Mesenchymal stem cell (in vitro differentiated cells and primary cell): ENCODE results near the gene EXOC3L2.

Experiments
- DNase-seq: peaks from one replicate; pipeline ENCODE4 v3.0.0-alpha.2; 2013
- H2AFZ ChIP-seq: one replicate; pipeline ENCODE4 v1.6.1; 2013; ENCODE audit warnings: low read depth, mild to moderate bottlenecking, control low read depth, inconsistent platforms, low read length, moderate library complexity
- H2AK5ac ChIP-seq: 2 replicates; pipeline ENCODE4 v1.6.1; 2013; ENCODE audit warnings: low read length, moderate library complexity, mild to moderate bottlenecking, inconsistent platforms; ENCODE audit not compliant: severe bottlenecking
- H2BK120ac ChIP-seq: one replicate; pipeline ENCODE4 v1.6.1; 2013; ENCODE audit warnings: low read depth, mild to moderate bottlenecking, inconsistent platforms, low read length, moderate library complexity
- H2BK12ac ChIP-seq, 2 experiments: one replicate each; pipeline ENCODE4 v1.6.1; 2013; ENCODE audit warnings: inconsistent platforms in 2 of 2, low read length in 2 of 2, mild to moderate bottlenecking in 2 of 2, moderate library complexity in 2 of 2, control low read depth in 1 of 2
- H2BK15ac ChIP-seq: one replicate; pipeline ENCODE4 v1.6.1; 2013; ENCODE audit warnings: mild to moderate bottlenecking, low read depth, inconsistent platforms; ENCODE audit not compliant: poor library complexity, severe bottlenecking
- H2BK5ac ChIP-seq: 2 replicates; pipeline ENCODE4 v1.6.1; 2013; ENCODE audit warnings: low read depth, mild to moderate bottlenecking, low read length, control low read depth, inconsistent platforms; ENCODE audit not compliant: poor library complexity, severe bottlenecking
- H3K14ac ChIP-seq, 2 experiments: one replicate each; pipeline ENCODE4 v1.6.1; 2013; ENCODE audit warnings: inconsistent platforms in 2 of 2, low read length in 2 of 2, control low read depth in 1 of 2, mild to moderate bottlenecking in 1 of 2, moderate library complexity in 1 of 2
- H3K18ac ChIP-seq, 2 experiments: one replicate each; pipeline ENCODE4 v1.6.1; 2013; ENCODE audit warnings: inconsistent platforms in 2 of 2, low read length in 2 of 2, control low read depth in 1 of 2, low read depth in 1 of 2, mild to moderate bottlenecking in 1 of 2
- H3K23ac ChIP-seq, 2 experiments: one replicate each; pipeline ENCODE4 v1.6.1; 2013; ENCODE audit warnings: inconsistent platforms in 2 of 2, low read length in 2 of 2, mild to moderate bottlenecking in 2 of 2, moderate library complexity in 2 of 2, control low read depth in 1 of 2
- H3K27ac ChIP-seq: 2 replicates; pipeline ENCODE4 v1.5.1; 2013; ENCODE audit warnings: mild to moderate bottlenecking, moderate library complexity, low read length, control low read depth, inconsistent platforms; ENCODE audit not compliant: poor library complexity, severe bottlenecking
- H3K27me3 ChIP-seq, 2 experiments: 2 replicates each; pipeline versions ENCODE4 v1.6.1 to v1.7.0; 2013; ENCODE audit warnings: low read length in 2 of 2, mild to moderate bottlenecking in 2 of 2, moderate library complexity in 2 of 2, control low read depth in 1 of 2, inconsistent platforms in 1 of 2; ENCODE audit not compliant: control insufficient read depth in 1 of 2, insufficient read depth in 1 of 2
- H3K36me3 ChIP-seq, 2 experiments: 2 replicates each; pipeline versions ENCODE4 v1.6.1 to v1.7.0; 2013; ENCODE audit warnings: low read length in 2 of 2, control low read depth in 1 of 2, inconsistent platforms in 1 of 2, low read depth in 1 of 2, mild to moderate bottlenecking in 1 of 2; ENCODE audit not compliant: insufficient read depth in 2 of 2, control insufficient read depth in 1 of 2
- H3K4ac ChIP-seq, 2 experiments: one replicate each; pipeline ENCODE4 v1.6.1; 2013; ENCODE audit warnings: inconsistent platforms in 2 of 2, low read length in 2 of 2, mild to moderate bottlenecking in 2 of 2, moderate library complexity in 2 of 2, control low read depth in 1 of 2, low read depth in 1 of 2
- H3K4me1 ChIP-seq: 2 replicates; pipeline ENCODE4 v1.6.1; 2013; ENCODE audit warnings: low read depth, low read length, control low read depth; ENCODE audit not compliant: control insufficient read depth, insufficient read depth
- H3K4me2 ChIP-seq: 2 replicates; pipeline ENCODE4 v1.6.1; 2013; ENCODE audit warnings: low read length, mild to moderate bottlenecking, inconsistent platforms; ENCODE audit not compliant: poor library complexity, severe bottlenecking
- H3K4me3 ChIP-seq, 2 experiments: 2 replicates each; pipeline versions ENCODE4 v1.5.1 to v1.7.0; 2013; ENCODE audit warnings: low read length in 2 of 2, mild to moderate bottlenecking in 2 of 2, control low read depth in 1 of 2, low read depth in 1 of 2; ENCODE audit not compliant: insufficient read depth in 1 of 2
- H3K79me1 ChIP-seq: replicated peaks from 2 replicates; pipeline ENCODE4 v1.6.1; 2013; ENCODE audit warnings: mild to moderate bottlenecking, control low read depth, low read length, inconsistent platforms; ENCODE audit not compliant: poor library complexity, severe bottlenecking
- H3K9ac ChIP-seq: 2 replicates; pipeline ENCODE4 v1.7.0; 2013; ENCODE audit warnings: mild to moderate bottlenecking, low read length, moderate library complexity
- H3K9me3 ChIP-seq: 2 replicates; pipeline ENCODE4 v1.7.0; 2013; ENCODE audit warnings: mild to moderate bottlenecking, low read length; ENCODE audit not compliant: control insufficient read depth
- H4K8ac ChIP-seq: one replicate; pipeline ENCODE4 v1.6.1; 2013; ENCODE audit warnings: inconsistent platforms, mild to moderate bottlenecking, low read length, moderate library complexity
- H4K91ac ChIP-seq: one replicate; pipeline ENCODE4 v1.6.1; 2013; ENCODE audit warnings: mild to moderate bottlenecking, low read length, inconsistent platforms
- WGBS: methylation state at CpG from one replicate; pipeline ENCODE4 v1.1.7; 2013; ENCODE audit warnings: mixed read lengths; 5-methylcytosine and 5-hydroxymethylcytosine counted together

EXOC3L2 gene

DNA sequence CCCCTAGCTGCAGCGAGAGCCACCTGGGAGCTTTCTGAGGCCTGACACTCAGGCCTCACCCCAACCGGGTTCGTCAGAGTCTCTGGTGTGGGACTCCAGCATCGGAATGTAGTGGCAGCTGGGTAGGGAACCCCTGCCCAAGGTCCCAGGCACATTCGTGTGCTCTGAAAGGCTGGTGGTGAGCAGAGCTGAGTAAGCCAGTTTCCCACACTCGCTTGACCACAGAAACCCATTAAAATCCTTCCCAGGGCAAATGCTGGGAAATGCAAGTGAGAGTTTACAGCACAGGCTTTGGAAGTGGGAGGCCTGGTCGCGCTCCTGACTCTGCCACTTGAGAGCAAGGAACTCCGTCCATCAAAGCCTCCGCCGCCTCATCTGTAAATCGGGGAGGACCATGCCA, 71.4 kb downstream of the EXOC3L2 start:
- H3K23ac ChIP-seq = no peak overlapping the region
- no peak overlapping the region for H3K18ac ChIP-seq
- no peak overlapping the region for H2BK15ac ChIP-seq
- H4K91ac ChIP-seq = no peak overlapping the region
- H3K27ac ChIP-seq = no peak overlapping the region
- peaks cover 19% of the 10 kb centered on the region for H3K4me1 ChIP-seq
- no peak overlapping the region for H3K4me2 ChIP-seq
- H2AFZ ChIP-seq = no peak overlapping the region
- H3K79me1 ChIP-seq = peaks cover 18% of the 10 kb centered on the region
- no peak overlapping the region for H3K4me3 ChIP-seq
- H2BK120ac ChIP-seq = no peak overlapping the region
- no peak overlapping the region for H2BK12ac ChIP-seq
- no peak overlapping the region for H4K8ac ChIP-seq
- no peak overlapping the region for H3K9ac ChIP-seq
- no peak overlapping the region for H3K4ac ChIP-seq
- H3K36me3 ChIP-seq = peaks cover 0 to 2% of the 10 kb centered on the region in 2 experiments
- 60% methylated on average over 12 of the region's 12 CpGs for WGBS
- no peaks in the 10 kb centered on the region for H3K27me3 ChIP-seq
- H2AK5ac ChIP-seq = no peak overlapping the region
- H2BK5ac ChIP-seq = no peak overlapping the region
- peak; percentile 96 for DNase-seq
- H3K9me3 ChIP-seq = no peaks in the 10 kb centered on the region
- no peak overlapping the region for H3K14ac ChIP-seq

- no peak overlapping the region for H3K4ac ChIP-seq
- H3K36me3 ChIP-seq = peaks cover 0 to 4% of the 10 kb centered on the region in 2 experiments
- DNase-seq = no peak
- H2BK12ac ChIP-seq = no peak overlapping the region
- no peak overlapping the region for H3K9ac ChIP-seq
- H4K91ac ChIP-seq = no peak overlapping the region
- H3K4me2 ChIP-seq = no peak overlapping the region
- H3K27ac ChIP-seq = no peak overlapping the region
- H3K23ac ChIP-seq = peak overlapping the region in 1 of 2 experiments; percentile 16
- no peak overlapping the region for H2AFZ ChIP-seq
- H3K18ac ChIP-seq = no peak overlapping the region
- H3K4me1 ChIP-seq = peaks cover 19% of the 10 kb centered on the region
- no peak overlapping the region for H4K8ac ChIP-seq
- H3K27me3 ChIP-seq = no peaks in the 10 kb centered on the region
- peaks cover 18% of the 10 kb centered on the region for H3K79me1 ChIP-seq
- no peak overlapping the region for H3K4me3 ChIP-seq
- H3K14ac ChIP-seq = peak overlapping the region in 1 of 2 experiments; percentile 85
- H2BK120ac ChIP-seq = no peak overlapping the region
- no peak overlapping the region for H2AK5ac ChIP-seq
- H2BK5ac ChIP-seq = no peak overlapping the region
- 89% methylated on average over 11 of the region's 18 CpGs for WGBS
- no peak overlapping the region for H2BK15ac ChIP-seq
- H3K9me3 ChIP-seq = no peaks in the 10 kb centered on the region
Observed at GRCh38 chr19:45172611-45173208, 72.5 kb downstream of the EXOC3L2 start.

DNA sequence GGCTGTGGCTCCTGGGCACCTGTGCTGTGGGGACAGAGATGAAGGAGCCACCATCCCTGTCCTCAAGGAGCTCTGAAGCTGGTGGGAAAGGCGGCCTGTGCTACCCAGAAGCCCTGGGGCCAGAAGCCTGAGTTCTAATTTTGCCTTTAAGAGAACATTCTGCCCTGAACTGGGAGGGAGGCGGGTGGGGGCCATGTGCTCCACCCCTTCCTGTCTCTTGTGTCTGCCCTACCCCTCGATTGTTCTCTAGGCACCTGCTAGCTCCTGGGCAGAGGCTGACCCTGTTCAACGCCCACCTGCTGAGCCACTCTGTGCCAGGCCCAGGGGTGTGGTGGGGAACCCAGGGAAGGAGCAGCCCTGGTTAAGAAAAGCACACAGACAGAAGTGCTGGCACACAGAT, 73.0 kb downstream of the EXOC3L2 start:
- Histone ChIP-seq H2BK15ac (no peak overlapping the region), H2AK5ac (no peak overlapping the region), H3K79me1 (peaks cover 16% of the 10 kb centered on the region), H3K27me3 (no peaks in the 10 kb centered on the region), H3K4ac (no peak overlapping the region), H2BK5ac (no peak overlapping the region), H2AFZ (no peak overlapping the region), H3K9ac (no peak overlapping the region), H3K9me3 (no peaks in the 10 kb centered on the region), H3K14ac (peak overlapping the region in 1 of 2 experiments; percentile 85), H3K23ac (peak overlapping the region in 1 of 2 experiments; percentile 16), H3K18ac (no peak overlapping the region), H3K4me1 (peaks cover 17% of the 10 kb centered on the region), H3K27ac (no peak overlapping the region), H4K8ac (no peak overlapping the region), H4K91ac (no peak overlapping the region), H3K36me3 (peaks cover 0 to 4% of the 10 kb centered on the region in 2 experiments), H2BK120ac (no peak overlapping the region), H2BK12ac (no peak overlapping the region), H3K4me2 (no peak overlapping the region), H3K4me3 (no peak overlapping the region)
- DNase-seq = no peak
- 90% methylated on average over 4 of the region's 4 CpGs for WGBS

DNA sequence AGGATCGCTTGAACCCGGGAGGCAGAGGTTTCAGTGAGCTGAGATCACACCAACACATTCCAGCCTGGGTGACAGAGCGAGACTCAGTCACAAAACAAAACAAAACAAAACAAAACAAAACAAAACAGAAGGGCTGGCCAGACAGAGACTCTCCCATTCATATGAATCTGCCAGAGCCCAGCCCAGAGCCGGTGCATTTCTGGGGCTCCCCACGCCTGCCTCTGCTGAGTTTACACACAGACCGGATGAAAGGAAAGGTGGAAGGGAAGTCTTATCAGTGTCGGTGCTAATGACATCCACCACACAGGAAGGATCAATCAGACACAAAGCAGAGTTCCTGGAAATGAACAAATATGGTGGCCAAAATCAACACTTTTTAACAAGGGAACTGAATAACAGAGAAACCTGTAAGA, 74.0 kb downstream of the EXOC3L2 start:
- Histone ChIP-seq H2AFZ (no peak overlapping the region), H3K4me2 (no peak overlapping the region), H3K27ac (no peak overlapping the region), H2BK5ac (no peak overlapping the region), H2BK120ac (no peak overlapping the region), H3K79me1 (peaks cover 12% of the 10 kb centered on the region), H2AK5ac (no peak overlapping the region), H3K4me1 (peaks cover 16% of the 10 kb centered on the region), H2BK12ac (no peak overlapping the region), H3K27me3 (no peaks in the 10 kb centered on the region), H3K4ac (no peak overlapping the region), H3K9ac (no peak overlapping the region), H3K9me3 (no peaks in the 10 kb centered on the region), H3K23ac (no peak overlapping the region), H4K8ac (no peak overlapping the region), H3K18ac (no peak overlapping the region), H3K14ac (no peak overlapping the region), H3K36me3 (peaks cover 0 to 7% of the 10 kb centered on the region in 2 experiments), H2BK15ac (no peak overlapping the region), H3K4me3 (no peak overlapping the region), H4K91ac (no peak overlapping the region)
- WGBS = 55% methylated on average over 5 of the region's 7 CpGs
- no peak for DNase-seq
